Measurements from ENCODE around the gene FOXP4. TPM values are rescaled to one million over a fixed set of nuclear protein-coding genes. Genes with fewer than 3 reads are reported as not detected.

FOXP4 gene
- total RNA-seq, 1 donor, result 3.3 TPM

DNA sequence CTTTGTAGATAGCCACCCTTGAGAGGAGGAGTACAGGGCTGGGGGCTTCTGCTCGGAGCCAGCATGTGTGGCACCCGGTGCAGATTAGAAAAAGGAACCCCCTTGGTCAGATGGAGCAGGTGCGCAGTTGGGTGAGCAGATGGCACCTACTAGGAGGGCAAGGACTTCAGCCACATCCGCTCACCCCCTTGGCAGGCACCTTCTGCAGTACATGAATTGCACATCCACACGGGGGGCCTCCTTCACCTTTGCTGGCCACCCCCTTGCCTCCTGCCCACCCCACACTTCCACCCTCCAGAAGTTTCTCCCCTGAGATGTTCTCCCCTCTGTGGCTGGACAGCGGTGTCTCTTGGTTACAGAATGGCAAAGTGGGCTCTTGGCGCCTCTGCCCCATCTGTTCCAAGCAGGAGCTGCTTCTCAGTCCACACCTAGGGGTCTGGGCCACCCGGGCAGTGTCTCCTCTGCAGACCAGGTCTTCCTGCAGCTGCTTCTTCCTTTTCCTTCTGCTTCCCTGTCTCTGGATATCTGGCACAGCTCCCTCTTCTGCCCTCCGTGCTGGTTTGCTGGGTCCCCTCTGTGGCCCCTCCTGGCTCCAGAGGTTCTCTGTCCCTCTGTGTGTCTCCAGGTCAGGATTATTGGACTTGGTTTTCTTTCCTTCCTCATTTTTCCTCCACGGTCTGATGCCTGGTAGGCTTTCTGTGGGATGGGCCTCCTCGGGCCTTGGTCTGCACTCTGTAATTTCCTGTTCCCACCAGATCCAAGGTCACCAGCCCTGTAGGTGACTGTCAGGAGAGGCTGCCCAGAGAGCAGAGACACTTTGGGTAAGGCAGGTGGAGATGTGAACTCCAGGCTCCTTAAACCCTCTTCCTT, 96.1 kb downstream of the FOXP4 start:
- H3K4me3 ChIP-seq (ENCODE audit: insufficient read depth, low read length), result no peak overlapping the region
- no peaks in the 10 kb centered on the region for H4K20me1 ChIP-seq (ENCODE audit: insufficient read depth, low read length)
- H3K27ac ChIP-seq (ENCODE audit: low read depth, low read length), result no peak overlapping the region
- no peaks in the 10 kb centered on the region for H3K4me1 ChIP-seq (ENCODE audit: insufficient read depth, low read length)
- no peak overlapping the region for H2AFZ ChIP-seq (ENCODE audit: low read length)
- no peaks in the 10 kb centered on the region for H3K79me2 ChIP-seq (ENCODE audit: insufficient read depth, low read length)
- no peaks in the 10 kb centered on the region for H3K9me3 ChIP-seq (ENCODE audit: low read depth, low read length)
- DNase-seq (ENCODE audit: insufficient read length, low spot score, missing footprints), result peak; percentile 73
- peaks cover 84% of the 10 kb centered on the region for H3K27me3 ChIP-seq (ENCODE audit: insufficient read depth, low read length)
- no peaks in the 10 kb centered on the region for H3K36me3 ChIP-seq (ENCODE audit: insufficient read depth, low read length)
- H3K4me2 ChIP-seq (ENCODE audit: insufficient read depth, low read length), result no peak overlapping the region
- TF ChIP-seq, protein P1, sequence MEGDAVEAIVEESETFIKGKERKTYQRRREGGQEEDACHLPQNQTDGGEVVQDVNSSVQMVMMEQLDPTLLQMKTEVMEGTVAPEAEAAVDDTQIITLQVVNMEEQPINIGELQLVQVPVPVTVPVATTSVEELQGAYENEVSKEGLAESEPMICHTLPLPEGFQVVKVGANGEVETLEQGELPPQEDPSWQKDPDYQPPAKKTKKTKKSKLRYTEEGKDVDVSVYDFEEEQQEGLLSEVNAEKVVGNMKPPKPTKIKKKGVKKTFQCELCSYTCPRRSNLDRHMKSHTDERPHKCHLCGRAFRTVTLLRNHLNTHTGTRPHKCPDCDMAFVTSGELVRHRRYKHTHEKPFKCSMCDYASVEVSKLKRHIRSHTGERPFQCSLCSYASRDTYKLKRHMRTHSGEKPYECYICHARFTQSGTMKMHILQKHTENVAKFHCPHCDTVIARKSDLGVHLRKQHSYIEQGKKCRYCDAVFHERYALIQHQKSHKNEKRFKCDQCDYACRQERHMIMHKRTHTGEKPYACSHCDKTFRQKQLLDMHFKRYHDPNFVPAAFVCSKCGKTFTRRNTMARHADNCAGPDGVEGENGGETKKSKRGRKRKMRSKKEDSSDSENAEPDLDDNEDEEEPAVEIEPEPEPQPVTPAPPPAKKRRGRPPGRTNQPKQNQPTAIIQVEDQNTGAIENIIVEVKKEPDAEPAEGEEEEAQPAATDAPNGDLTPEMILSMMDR (IDR thresholded peaks at IDR 0.05; ENCODE audit: extremely low read depth, low read depth, low read length), result no peak

DNA sequence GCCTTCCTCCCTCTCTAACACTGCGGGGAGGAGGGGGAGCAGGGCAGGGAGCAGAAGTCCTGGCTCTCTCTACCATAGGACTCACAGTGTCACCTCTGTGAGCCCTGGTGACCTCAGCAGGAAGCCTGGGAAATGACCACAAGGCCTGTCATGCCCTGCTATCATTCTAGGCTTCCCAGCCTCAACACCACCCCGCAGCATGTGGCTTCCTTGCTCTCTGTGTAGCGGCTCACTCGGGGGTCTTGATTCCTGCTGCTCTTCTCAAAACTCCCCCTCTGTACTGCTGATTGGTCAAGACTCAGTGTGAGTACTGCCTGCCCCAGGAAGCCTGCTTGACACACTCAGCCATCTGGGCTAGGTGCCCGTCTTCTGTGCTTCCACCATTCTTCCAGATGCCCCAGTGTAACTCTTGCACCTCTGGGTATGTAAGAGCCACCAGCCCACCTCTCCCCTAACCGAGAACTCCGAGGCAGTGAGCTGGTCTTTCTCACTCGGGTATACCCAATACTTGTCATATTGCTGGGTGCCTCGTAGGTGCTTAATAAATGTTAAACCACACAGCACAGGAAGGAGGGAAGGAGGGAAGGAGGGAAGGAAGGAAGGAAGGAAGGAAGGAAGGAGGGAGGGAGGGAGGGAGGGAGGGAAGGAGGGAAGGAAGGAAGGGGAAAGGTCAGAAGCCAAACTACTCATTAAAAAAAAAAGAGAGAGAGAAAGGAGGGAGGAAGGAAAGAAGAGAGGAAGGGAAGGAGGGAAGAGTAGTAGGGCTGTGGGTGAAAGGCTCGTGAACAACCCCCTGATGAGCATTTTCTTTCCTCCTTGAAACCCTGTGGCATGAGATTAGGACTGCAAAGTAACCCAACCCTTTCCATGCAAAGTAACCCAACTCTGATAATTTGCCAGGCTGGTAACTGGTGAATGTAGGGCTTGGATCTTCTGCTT, 97.0 kb downstream of the FOXP4 start:
- Histone ChIP-seq H3K36me3 (ENCODE audit: insufficient read depth, low read length) (no peaks in the 10 kb centered on the region), H3K4me3 (ENCODE audit: insufficient read depth, low read length) (no peak overlapping the region), H3K27ac (ENCODE audit: low read depth, low read length) (no peak overlapping the region), H2AFZ (ENCODE audit: low read length) (no peak overlapping the region), H3K27me3 (ENCODE audit: insufficient read depth, low read length) (peaks cover 75% of the 10 kb centered on the region), H3K4me1 (ENCODE audit: insufficient read depth, low read length) (no peaks in the 10 kb centered on the region), H3K9me3 (ENCODE audit: low read depth, low read length) (no peaks in the 10 kb centered on the region), H3K4me2 (ENCODE audit: insufficient read depth, low read length) (no peak overlapping the region), H4K20me1 (ENCODE audit: insufficient read depth, low read length) (no peaks in the 10 kb centered on the region), H3K79me2 (ENCODE audit: insufficient read depth, low read length) (no peaks in the 10 kb centered on the region)
- TF ChIP-seq, protein P1 (IDR thresholded peaks at IDR 0.05; ENCODE audit: extremely low read depth, low read depth, low read length), result no peak
- peak; percentile 76 for DNase-seq (ENCODE audit: insufficient read length, low spot score, missing footprints)

DNA sequence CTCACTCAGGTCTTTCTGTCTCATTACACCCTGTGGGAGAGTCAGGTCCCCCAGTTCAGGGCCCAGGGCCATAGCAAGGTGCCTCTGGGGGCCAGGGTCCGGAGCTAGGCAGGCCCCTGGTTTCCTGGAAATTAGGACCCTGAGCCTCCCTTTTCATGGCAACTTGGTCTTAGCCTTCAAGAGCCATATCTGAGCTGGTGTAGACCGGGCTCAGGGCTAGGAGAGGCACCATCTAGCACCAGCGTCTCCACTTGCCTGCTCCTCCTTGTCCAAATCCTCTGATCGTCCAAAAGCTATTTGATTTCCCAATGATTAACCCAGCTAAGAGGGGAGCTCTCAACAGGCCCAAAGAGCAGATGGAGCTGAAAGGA, 97.7 kb downstream of the FOXP4 start:
- Histone ChIP-seq H3K79me2 (ENCODE audit: insufficient read depth, low read length) (no peaks in the 10 kb centered on the region), H4K20me1 (ENCODE audit: insufficient read depth, low read length) (no peaks in the 10 kb centered on the region), H3K4me2 (ENCODE audit: insufficient read depth, low read length) (no peak overlapping the region), H3K27me3 (ENCODE audit: insufficient read depth, low read length) (peaks cover 68% of the 10 kb centered on the region), H3K36me3 (ENCODE audit: insufficient read depth, low read length) (no peaks in the 10 kb centered on the region), H3K4me1 (ENCODE audit: insufficient read depth, low read length) (no peaks in the 10 kb centered on the region), H3K27ac (ENCODE audit: low read depth, low read length) (no peak overlapping the region), H3K4me3 (ENCODE audit: insufficient read depth, low read length) (no peak overlapping the region), H2AFZ (ENCODE audit: low read length) (no peak overlapping the region), H3K9me3 (ENCODE audit: low read depth, low read length) (no peaks in the 10 kb centered on the region)
- TF ChIP-seq, protein P1 (IDR thresholded peaks at IDR 0.05; ENCODE audit: extremely low read depth, low read depth, low read length), result no peak
- no peak for DNase-seq (ENCODE audit: insufficient read length, low spot score, missing footprints)
